Mammary epithelial cell (primary cell): ENCODE data around the gene BMI1.

Experiments used
- EZH2 ChIP-seq: IDR thresholded peaks from 2 replicates; pipeline ENCODE4 v1.6.1; 2012; ENCODE audit warnings: low read length, inconsistent platforms, borderline replicate concordance
- TF ChIP-seq, protein P1 (sequence below), 2 donors: IDR thresholded peaks in 1 of 2; conservative IDR thresholded peaks in 1 of 2; 2 replicates each; pipeline ENCODE4 v1.5.1; 2011 to 2012; ENCODE audit warnings: inconsistent platforms in 2 of 2, low read length in 2 of 2, mild to moderate bottlenecking in 2 of 2, control low read depth in 1 of 2, low read depth in 1 of 2; ENCODE audit not compliant: insufficient read depth in 1 of 2; ENCODE audit errors: extremely low read depth in 1 of 2

DNA sequence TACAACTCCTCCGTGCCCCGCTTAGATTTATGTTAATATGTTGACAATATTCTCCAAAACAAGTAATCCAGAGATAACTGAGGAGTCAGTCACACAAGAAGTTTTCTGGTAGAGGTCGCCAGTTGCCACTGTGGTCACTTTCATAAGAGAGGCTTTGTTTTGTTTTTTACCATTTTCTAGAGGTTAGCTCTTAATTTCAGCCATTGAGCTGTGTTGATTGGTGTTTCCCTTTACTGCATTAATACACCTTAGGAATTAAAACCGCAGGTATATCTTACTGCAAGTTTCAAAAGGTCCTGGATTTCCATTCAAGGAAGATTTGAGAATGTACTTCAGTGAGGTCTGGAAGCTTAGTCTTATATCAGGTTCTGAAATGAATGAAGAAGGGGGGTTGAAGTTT lies 3.5 kb downstream of the BMI1 start:
- no peak for TF ChIP-seq EZH2
- TF ChIP-seq, protein P1, sequence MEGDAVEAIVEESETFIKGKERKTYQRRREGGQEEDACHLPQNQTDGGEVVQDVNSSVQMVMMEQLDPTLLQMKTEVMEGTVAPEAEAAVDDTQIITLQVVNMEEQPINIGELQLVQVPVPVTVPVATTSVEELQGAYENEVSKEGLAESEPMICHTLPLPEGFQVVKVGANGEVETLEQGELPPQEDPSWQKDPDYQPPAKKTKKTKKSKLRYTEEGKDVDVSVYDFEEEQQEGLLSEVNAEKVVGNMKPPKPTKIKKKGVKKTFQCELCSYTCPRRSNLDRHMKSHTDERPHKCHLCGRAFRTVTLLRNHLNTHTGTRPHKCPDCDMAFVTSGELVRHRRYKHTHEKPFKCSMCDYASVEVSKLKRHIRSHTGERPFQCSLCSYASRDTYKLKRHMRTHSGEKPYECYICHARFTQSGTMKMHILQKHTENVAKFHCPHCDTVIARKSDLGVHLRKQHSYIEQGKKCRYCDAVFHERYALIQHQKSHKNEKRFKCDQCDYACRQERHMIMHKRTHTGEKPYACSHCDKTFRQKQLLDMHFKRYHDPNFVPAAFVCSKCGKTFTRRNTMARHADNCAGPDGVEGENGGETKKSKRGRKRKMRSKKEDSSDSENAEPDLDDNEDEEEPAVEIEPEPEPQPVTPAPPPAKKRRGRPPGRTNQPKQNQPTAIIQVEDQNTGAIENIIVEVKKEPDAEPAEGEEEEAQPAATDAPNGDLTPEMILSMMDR (conservative IDR thresholded peaks at IDR 0.05 in 1 of 2, IDR thresholded peaks at IDR 0.05 in 1 of 2; ENCODE audit: extremely low read depth in 1 of 2, insufficient read depth in 1 of 2, low read depth in 1 of 2, low read length in 2 of 2), result no peak
